HAP-1 (cell line): ENCODE results near the gene ZNF518B.

Experiments used
- DNase-seq, 2 experiments: peaks; one replicate each; pipeline ENCODE4 v3.0.0-alpha.2; 2016 to 2020; ENCODE audit warnings: low spot score in 2 of 2
- H3K27me3 ChIP-seq: fragments of 250-450 bp; sonication (Bioruptor Pico); 2 replicates; pipeline ENCODE4 v1.5.1; 2020; ENCODE audit warnings: low read depth, mild to moderate bottlenecking, moderate library complexity
- H3K36me3 ChIP-seq: fragments of 250-450 bp; sonication (Bioruptor Pico); replicated peaks from 2 replicates; pipeline ENCODE4 v1.5.1; 2020; ENCODE audit warnings: mild to moderate bottlenecking
- H3K4me1 ChIP-seq: fragments of 250-450 bp; sonication (Bioruptor Pico); 2 replicates; pipeline ENCODE4 v1.5.1; 2020; ENCODE audit warnings: mild to moderate bottlenecking
- H3K4me3 ChIP-seq: fragments of 250-450 bp; sonication (Bioruptor Pico); 2 replicates; pipeline ENCODE4 v1.5.1; 2020; ENCODE audit warnings: mild to moderate bottlenecking, moderate library complexity
- H3K9me3 ChIP-seq: fragments of 250-450 bp; sonication (Bioruptor Pico); 2 replicates; pipeline ENCODE4 v1.5.1; 2020; ENCODE audit warnings: mild to moderate bottlenecking, moderate library complexity
- in situ Hi-C: fragments of 300-500 bp; cut with MboI; formaldehyde crosslinking; loops from 3 replicates; pipeline ENCODE4 v1.14.3; 2020; ENCODE audit warnings: low sequenced_read_pairs, inconsistent platforms, mixed read lengths

ZNF518B gene, protein sequence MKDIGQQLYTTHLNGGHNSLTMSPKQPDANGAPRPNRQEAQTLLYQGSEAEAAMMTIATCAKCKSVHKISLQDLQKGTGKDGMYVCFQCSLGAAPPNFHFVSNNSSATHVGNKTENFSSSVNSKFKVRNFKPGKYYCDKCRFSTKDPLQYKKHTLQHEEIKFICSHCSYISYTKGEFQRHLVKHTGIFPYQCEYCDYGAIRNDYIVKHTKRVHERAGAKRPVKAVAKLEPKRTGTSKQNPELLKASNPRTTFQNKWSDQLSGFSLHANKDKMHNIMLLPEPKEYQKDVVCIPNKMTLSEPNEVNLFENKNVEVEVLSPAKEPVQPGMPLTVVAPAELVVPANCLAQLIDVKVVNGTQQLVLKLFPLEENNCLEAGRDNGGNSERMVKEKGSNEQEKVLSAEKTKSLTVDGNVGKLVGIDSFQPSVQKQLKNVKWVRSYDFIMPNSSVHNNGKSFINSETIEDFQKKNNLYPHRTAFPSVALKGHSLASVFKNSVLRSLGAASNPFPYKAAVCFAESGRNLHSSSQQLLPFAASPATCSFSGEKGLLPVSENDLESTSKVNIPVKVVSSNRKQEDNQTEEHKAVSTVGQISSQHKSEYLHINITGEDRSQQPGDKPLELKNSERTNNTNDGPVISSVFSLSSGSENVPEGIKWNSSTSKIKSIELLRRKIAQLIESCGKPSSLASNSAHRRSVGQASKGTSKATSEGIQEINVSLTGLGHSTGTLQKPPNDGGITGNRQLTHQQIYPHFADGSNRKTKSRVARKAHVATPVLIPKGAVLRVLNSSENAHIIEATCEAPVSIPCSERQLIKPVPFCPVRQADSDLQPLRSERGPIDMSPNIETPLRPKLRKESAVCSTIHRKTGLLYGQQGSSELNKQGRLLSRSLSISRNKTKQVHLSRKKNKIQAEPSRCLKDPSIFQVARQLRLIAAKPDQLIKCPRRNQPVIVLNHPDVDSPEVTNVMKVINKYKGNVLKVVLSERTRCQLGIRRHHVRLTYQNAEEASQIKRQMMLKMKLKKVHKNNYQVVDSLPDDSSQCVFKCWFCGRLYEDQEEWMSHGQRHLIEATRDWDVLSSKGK

GRCh38 chr4:10457255-10457801, at the start of gene ZNF518B:
ZNF518B (minus strand) TSS chr4:10457426; CDS start chr4:10446328, 11,098 bp downstream.
- peak in 1 of 2 experiments; percentile 62 for DNase-seq
- H3K36me3 ChIP-seq: no peaks in the 10 kb centered on the region
- peak within 1 kb of the TSS; percentile 20 for H3K4me3 ChIP-seq
- H3K27me3 ChIP-seq: no peaks in the 10 kb centered on the region
- in situ Hi-C loops: no loop called here
- peaks cover 14% of the 10 kb centered on the region for H3K4me1 ChIP-seq
- H3K9me3 ChIP-seq: no peaks in the 10 kb centered on the region

DNA sequence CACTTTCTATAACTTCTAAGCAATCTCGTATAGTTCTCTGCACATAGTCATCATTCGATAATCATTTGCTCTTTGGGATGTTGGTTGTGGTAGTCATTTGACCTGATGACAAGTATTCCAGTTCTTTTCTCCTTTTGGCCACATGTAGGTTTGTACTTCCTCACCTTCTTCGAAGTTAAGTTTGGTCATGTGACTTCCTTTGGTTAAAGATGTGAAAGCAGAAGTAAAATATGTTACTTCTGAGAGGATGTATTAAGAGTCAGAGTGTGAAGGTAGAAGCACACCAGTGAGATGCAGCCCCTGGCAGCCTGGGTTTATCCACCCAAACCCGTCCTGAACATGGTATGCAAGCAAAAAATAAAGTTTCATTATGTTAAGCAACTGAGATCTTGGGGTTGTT, 48.9 kb upstream of the ZNF518B start:
- Histone ChIP-seq H3K36me3 (no peaks in the 10 kb centered on the region), H3K27me3 (no peaks in the 10 kb centered on the region), H3K4me1 (no peaks in the 10 kb centered on the region), H3K9me3 (no peaks in the 10 kb centered on the region), H3K4me3 (no peak overlapping the region)
- no peak for DNase-seq
- in situ Hi-C loops: no loop called here

DNA sequence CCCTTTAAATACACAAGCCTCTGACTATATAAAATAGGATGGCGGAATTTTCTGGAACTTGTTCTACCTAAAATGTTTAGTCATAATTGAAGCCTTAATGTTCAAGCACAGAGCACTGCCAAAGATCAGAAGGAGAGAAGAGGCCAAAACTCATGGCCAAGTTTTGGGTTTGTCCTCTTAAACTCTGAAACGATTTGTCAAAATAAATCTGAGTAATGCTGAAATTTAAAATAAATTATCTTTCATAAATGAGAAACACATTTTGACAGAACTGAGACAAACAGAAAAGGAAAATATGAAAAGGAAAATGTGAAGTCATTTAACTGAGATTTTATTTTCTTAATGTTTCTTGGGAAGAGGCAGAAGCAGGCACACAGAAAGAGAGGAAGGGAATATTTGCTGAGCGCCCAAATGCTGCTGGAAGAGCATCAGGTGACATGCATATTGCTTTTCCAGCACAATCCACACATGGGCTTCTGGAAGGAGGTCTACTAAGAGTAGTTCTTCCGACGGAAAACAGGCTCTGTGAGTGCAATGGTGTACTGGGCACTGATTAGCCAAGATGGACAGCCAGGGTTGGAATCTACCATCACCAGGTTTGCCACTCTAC, 47.4 kb upstream of the ZNF518B start:
- H3K4me1 ChIP-seq: no peaks in the 10 kb centered on the region
- no peak for DNase-seq
- H3K36me3 ChIP-seq: no peaks in the 10 kb centered on the region
- no peaks in the 10 kb centered on the region for H3K9me3 ChIP-seq
- no peaks in the 10 kb centered on the region for H3K27me3 ChIP-seq
- H3K4me3 ChIP-seq: no peak overlapping the region
- in situ Hi-C loops: no loop called here

DNA sequence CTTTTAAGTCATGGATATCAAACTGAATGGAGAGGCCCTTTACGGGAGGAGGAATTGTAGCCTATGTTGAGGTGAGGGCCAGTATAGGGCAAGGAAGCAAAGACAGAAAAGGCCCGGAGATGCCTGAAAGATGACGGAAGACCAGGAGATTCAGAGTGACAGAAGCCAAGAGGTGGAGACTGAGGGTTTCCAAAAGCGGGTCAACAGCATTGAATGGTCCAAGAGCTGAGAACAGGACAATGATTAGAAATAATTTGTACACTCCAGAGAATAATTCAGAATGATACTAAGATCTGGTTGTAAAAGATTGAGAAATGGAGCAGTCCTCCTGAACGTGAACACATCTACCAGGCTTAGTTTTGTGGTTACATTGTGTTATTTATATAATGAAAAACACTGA, 45.5 kb upstream of the ZNF518B start:
- H3K36me3 ChIP-seq: no peaks in the 10 kb centered on the region
- H3K4me1 ChIP-seq: no peaks in the 10 kb centered on the region
- in situ Hi-C loops: no loop called here
- no peaks in the 10 kb centered on the region for H3K27me3 ChIP-seq
- DNase-seq: no peak
- H3K4me3 ChIP-seq: no peak overlapping the region
- H3K9me3 ChIP-seq: no peaks in the 10 kb centered on the region

- in situ Hi-C loops: no loop called here
Observed at GRCh38 chr4:10500776-10501175, 43.5 kb upstream of the ZNF518B start.

DNA sequence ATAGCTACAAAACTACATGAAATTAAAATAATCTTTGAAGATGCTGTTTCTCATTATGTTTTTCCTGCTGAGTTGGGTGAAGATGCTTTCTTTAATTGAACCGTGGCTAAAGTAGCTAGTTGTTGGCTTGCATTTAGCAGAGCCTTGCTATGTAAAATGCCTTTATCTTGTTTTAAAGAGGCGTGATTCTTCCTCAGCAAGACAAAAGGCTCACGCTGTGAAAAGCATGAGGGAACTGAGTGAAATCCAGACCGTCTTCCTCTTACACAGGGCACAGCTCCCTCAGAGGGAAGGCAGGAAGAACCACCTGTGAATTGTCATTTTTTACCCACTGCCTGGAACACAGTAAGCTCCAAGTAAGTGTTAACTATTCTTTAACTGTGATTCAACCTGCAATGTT, 39.0 kb upstream of the ZNF518B start:
- H3K36me3 ChIP-seq: no peaks in the 10 kb centered on the region
- H3K27me3 ChIP-seq: no peaks in the 10 kb centered on the region
- no peak for DNase-seq
- no peak overlapping the region for H3K4me3 ChIP-seq
- no peaks in the 10 kb centered on the region for H3K4me1 ChIP-seq
- in situ Hi-C loops: no loop called here
- H3K9me3 ChIP-seq: no peaks in the 10 kb centered on the region; the same call in 1 of the 2 replicates

More at GRCh38 chr4:10500776-10501175, 43.5 kb upstream of the ZNF518B start:
- H3K9me3 ChIP-seq: no peaks in the 10 kb centered on the region
- DNase-seq: no peak
- no peak overlapping the region for H3K4me3 ChIP-seq
- H3K36me3 ChIP-seq: no peaks in the 10 kb centered on the region
- H3K4me1 ChIP-seq: no peaks in the 10 kb centered on the region
- no peaks in the 10 kb centered on the region for H3K27me3 ChIP-seq

DNA sequence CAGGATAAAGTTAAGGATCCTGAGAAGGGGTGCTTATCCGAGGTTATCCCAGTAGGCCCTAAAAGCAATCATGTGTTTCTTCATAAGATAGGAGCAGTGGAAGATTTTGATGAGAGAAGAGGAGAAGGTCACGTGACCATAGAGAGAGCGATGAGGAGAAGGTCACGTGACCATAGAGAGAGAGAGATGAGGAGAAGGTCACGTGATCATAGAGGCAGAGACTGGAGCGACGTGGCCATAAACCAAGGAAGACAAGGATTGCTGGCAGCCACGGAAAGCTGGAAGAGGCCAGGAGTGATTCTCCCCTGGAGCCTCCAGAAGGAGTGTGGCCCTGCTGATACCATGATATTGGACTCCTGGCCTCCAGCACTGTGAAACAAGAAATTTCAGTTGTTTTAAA, 38.4 kb upstream of the ZNF518B start:
- DNase-seq: no peak
- in situ Hi-C loops: no loop called here
- Histone ChIP-seq H3K4me3 (no peak overlapping the region), H3K36me3 (no peaks in the 10 kb centered on the region), H3K4me1 (no peaks in the 10 kb centered on the region), H3K9me3 (no peaks in the 10 kb centered on the region; the same call in 1 of the 2 replicates), H3K27me3 (no peaks in the 10 kb centered on the region)

DNA sequence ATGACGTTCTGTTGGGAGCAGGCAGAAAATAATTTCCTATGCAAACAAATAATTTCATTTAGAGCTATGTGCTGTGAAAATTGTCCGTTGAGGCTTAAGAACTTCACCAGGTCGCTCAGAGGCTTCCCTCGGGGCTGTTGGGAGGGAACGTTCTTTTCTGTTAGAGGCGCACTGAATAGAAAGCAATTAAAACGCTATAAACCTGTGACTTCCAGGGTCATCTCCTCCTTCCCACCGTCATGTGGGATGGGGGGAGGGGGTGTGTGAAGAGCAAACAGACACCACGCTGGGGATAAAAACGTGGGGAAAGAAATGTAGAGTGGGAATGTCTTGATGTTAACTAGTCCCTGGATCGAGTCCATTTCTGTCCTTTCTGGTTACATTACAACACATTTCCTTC, 35.2 kb upstream of the ZNF518B start:
- in situ Hi-C loops: no loop called here
- Histone ChIP-seq H3K4me1 (no peaks in the 10 kb centered on the region), H3K4me3 (no peak overlapping the region), H3K9me3 (no peaks in the 10 kb centered on the region; the same call in 1 of the 2 replicates), H3K27me3 (no peaks in the 10 kb centered on the region; the same call in 1 of the 2 replicates), H3K36me3 (no peaks in the 10 kb centered on the region)
- no peak for DNase-seq

GRCh38 chr4:10491401-10491800, 34.2 kb upstream of the ZNF518B start:
- no peaks in the 10 kb centered on the region; the same call in 1 of the 2 replicates for H3K9me3 ChIP-seq
- H3K4me1 ChIP-seq: no peaks in the 10 kb centered on the region
- no peak overlapping the region for H3K4me3 ChIP-seq
- no peaks in the 10 kb centered on the region for H3K36me3 ChIP-seq
- no peak for DNase-seq
- in situ Hi-C loops: no loop called here
- no peaks in the 10 kb centered on the region; the same call in 1 of the 2 replicates for H3K27me3 ChIP-seq

- Histone ChIP-seq H3K4me3 (no peak overlapping the region), H3K4me1 (no peaks in the 10 kb centered on the region), H3K27me3 (no peaks in the 10 kb centered on the region; the same call in 1 of the 2 replicates), H3K36me3 (no peaks in the 10 kb centered on the region), H3K9me3 (no peaks in the 10 kb centered on the region; the same call in 1 of the 2 replicates)
- in situ Hi-C loops: no loop called here
- DNase-seq: no peak
Observed at GRCh38 chr4:10490996-10491395, 33.8 kb upstream of the ZNF518B start.

DNA sequence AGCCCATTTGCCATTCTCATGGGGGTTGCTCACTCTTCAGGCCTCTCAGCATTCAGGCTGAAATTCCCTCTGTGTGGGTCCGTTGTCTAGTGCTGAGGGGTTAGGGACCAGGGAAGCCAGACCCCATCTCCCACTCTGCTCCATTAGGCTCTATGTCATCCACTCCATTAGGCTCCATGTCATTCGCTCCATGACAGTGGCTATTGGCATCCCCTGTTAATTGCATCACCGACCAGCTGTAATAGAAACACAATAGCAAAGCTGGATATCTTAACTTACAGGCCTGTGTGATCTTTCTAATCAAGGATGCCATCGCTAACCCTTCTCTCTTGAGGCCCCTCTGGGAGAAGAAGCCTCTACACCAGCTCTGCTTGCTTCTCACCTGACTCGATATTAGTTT, 25.7 kb upstream of the ZNF518B start:
- Histone ChIP-seq H3K27me3 (no peaks in the 10 kb centered on the region), H3K9me3 (no peaks in the 10 kb centered on the region), H3K4me3 (no peak overlapping the region), H3K36me3 (no peaks in the 10 kb centered on the region), H3K4me1 (no peaks in the 10 kb centered on the region)
- in situ Hi-C loops: no loop called here
- DNase-seq: no peak

DNA sequence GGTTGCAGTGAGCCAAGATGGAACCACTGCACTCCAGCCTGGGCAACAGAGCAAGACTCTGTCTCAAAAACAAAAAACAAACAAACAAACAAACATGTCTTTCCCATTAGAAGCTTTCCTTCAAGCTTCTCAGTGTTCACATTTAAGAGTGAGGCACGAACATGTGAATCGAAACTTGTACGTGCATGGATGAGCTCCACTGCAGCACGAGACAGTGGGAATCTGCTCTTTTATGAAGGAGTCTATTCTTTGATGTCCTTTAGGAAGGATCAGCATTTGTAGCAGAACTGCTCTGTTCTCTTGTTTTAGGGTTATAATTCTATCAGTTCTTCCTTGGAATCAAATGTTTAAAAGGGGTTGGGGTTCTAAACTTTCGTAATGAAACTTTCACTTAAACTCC, 23.4 kb upstream of the ZNF518B start:
- in situ Hi-C loops: no loop called here
- no peaks in the 10 kb centered on the region for H3K36me3 ChIP-seq
- no peaks in the 10 kb centered on the region for H3K27me3 ChIP-seq
- no peak for DNase-seq
- H3K4me3 ChIP-seq: no peak overlapping the region
- H3K9me3 ChIP-seq: no peaks in the 10 kb centered on the region
- no peaks in the 10 kb centered on the region for H3K4me1 ChIP-seq

- in situ Hi-C loops: no loop called here
- H3K9me3 ChIP-seq: no peaks in the 10 kb centered on the region
- no peak for DNase-seq
- no peaks in the 10 kb centered on the region for H3K36me3 ChIP-seq
- H3K4me3 ChIP-seq: no peak overlapping the region
- no peaks in the 10 kb centered on the region for H3K27me3 ChIP-seq
- H3K4me1 ChIP-seq: no peaks in the 10 kb centered on the region
Observed at GRCh38 chr4:10478621-10479020, 21.4 kb upstream of the ZNF518B start.
